ENCODE results near the gene ZNF331. TPM values are rescaled to one million over a fixed set of nuclear protein-coding genes. Genes with fewer than 3 reads are reported as not detected.

Gene ZNF331
- total and polyA plus RNA-seq, 2 of the 8 experiments (the other 6 are each of a cell fraction or from before 2014, with no cell fraction given) = 30.0 to 44.1 TPM

DNA sequence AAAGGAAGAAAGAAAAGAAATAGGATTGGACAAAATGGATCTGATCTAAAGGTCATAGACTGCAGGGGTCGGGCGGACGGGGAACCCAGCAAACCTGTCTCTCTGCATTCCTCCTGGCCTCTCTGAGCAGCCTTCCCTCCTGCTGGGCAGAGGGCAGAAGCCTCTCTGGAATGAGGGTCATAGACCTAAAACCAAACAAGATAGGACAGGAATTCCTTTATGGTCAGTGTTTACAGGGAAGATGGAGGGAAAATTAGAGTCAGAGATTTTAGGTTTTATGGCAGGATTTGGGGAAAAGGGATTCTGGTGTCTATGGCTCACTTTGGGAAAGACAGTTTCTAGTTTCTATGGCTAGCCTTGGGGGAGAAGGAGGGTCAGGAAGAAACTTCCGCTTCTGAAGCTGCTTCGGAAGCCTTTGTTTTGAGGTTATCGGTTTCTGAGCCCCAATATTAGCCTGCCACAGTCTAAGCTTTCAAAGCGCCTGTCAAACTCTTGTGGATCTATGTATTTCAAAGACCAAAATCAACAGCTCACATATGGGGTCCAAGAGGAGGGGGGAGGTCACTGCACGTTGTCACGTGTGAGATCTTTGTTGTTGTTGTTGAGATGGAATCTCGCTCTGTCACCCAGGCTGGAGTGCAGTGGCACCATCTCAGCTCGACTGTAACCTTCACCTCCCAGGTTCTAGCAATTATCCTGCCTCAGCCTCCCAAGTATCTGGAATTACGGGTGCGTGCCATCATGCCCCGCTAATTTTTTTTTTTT, 75.0 kb downstream of the ZNF331 start (continued):
- peak; percentile 75 for TF ChIP-seq CHD2 (IDR thresholded peaks at IDR 0.05; ENCODE audit: low read length)
- TF ChIP-seq CEBPB (IDR thresholded peaks at IDR 0.05; ENCODE audit: low read depth, low read length) = no peak
- no peak for TF ChIP-seq POU5F1 (IDR thresholded peaks at IDR 0.05; ENCODE audit: low read depth, low read length)
- TF ChIP-seq FOSL1 (IDR thresholded peaks at IDR 0.05; ENCODE audit: insufficient read depth, low read depth, low read length) = no peak
- peak; percentile 44; the same call in 1 of the 2 replicates for TF ChIP-seq TAF1 (IDR thresholded peaks at IDR 0.05; ENCODE audit: low read depth, low read length)
- TF ChIP-seq SAP30 (IDR thresholded peaks at IDR 0.05; ENCODE audit: insufficient read depth, insufficient replicate concordance, low read length) = no peak
- no peak for TF ChIP-seq RFX5 (IDR thresholded peaks at IDR 0.05; ENCODE audit: borderline replicate concordance, low read depth, low read length)
- no peak for TF ChIP-seq SUZ12 (IDR thresholded peaks at IDR 0.05; ENCODE audit: low read length)
- TF ChIP-seq, protein P1, sequence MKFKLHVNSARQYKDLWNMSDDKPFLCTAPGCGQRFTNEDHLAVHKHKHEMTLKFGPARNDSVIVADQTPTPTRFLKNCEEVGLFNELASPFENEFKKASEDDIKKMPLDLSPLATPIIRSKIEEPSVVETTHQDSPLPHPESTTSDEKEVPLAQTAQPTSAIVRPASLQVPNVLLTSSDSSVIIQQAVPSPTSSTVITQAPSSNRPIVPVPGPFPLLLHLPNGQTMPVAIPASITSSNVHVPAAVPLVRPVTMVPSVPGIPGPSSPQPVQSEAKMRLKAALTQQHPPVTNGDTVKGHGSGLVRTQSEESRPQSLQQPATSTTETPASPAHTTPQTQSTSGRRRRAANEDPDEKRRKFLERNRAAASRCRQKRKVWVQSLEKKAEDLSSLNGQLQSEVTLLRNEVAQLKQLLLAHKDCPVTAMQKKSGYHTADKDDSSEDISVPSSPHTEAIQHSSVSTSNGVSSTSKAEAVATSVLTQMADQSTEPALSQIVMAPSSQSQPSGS (IDR thresholded peaks at IDR 0.05; ENCODE audit: low read length) = no peak
- no peak for TF ChIP-seq JUN (IDR thresholded peaks at IDR 0.05; ENCODE audit: low read depth, low read length)
- TF ChIP-seq RAD21 (IDR thresholded peaks at IDR 0.05 in 1 of 2, conservative IDR thresholded peaks at IDR 0.05 in 1 of 2; ENCODE audit: low read depth in 2 of 2, low read length in 2 of 2) = peak in 1 of 2 experiments; percentile 21; a peak in 1 of 4 replicates
- TF ChIP-seq GTF2F1 (IDR thresholded peaks at IDR 0.05; ENCODE audit: borderline replicate concordance, low read depth, low read length) = no peak
- TF ChIP-seq HDAC2 (IDR thresholded peaks at IDR 0.05; ENCODE audit: borderline replicate concordance in 1 of 2, low read depth in 2 of 2, low read length in 2 of 2) = no peak
- TF ChIP-seq NRF1 (IDR thresholded peaks at IDR 0.05; ENCODE audit: low read depth, low read length) = no peak
- TF ChIP-seq BRCA1 (IDR thresholded peaks at IDR 0.05; ENCODE audit: low read depth, low read length) = no peak
- TF ChIP-seq, protein P2, sequence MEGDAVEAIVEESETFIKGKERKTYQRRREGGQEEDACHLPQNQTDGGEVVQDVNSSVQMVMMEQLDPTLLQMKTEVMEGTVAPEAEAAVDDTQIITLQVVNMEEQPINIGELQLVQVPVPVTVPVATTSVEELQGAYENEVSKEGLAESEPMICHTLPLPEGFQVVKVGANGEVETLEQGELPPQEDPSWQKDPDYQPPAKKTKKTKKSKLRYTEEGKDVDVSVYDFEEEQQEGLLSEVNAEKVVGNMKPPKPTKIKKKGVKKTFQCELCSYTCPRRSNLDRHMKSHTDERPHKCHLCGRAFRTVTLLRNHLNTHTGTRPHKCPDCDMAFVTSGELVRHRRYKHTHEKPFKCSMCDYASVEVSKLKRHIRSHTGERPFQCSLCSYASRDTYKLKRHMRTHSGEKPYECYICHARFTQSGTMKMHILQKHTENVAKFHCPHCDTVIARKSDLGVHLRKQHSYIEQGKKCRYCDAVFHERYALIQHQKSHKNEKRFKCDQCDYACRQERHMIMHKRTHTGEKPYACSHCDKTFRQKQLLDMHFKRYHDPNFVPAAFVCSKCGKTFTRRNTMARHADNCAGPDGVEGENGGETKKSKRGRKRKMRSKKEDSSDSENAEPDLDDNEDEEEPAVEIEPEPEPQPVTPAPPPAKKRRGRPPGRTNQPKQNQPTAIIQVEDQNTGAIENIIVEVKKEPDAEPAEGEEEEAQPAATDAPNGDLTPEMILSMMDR (IDR thresholded peaks at IDR 0.05; ENCODE audit: control extremely low read depth in 1 of 3, insufficient read depth in 1 of 3, low read depth in 1 of 3, low read length in 3 of 3) = no peak

Data from H1 (cell line).